WTC11 (cell line): ENCODE data around the gene TRIP13.

ENCODE experiments used
- TF ChIP-seq, protein P1 (sequence below): sonication (generic); formaldehyde crosslinking; IDR thresholded peaks from 2 replicates; pipeline ENCODE4 v1.8.0; 2022; ENCODE audit warnings: mild to moderate bottlenecking, missing genetic modification reagents
- TF ChIP-seq, protein P2 (sequence below): fragments of 200-600 bp; IDR thresholded peaks from 2 replicates; pipeline ENCODE4 v1.8.0; 2022; ENCODE audit warnings: antibody characterized with exemption
- TF ChIP-seq, protein P3 (sequence below): sonication (generic); formaldehyde crosslinking; IDR thresholded peaks from 2 replicates; pipeline ENCODE4 v1.8.1; 2023; ENCODE audit warnings: mild to moderate bottlenecking, missing genetic modification reagents, moderate library complexity

DNA sequence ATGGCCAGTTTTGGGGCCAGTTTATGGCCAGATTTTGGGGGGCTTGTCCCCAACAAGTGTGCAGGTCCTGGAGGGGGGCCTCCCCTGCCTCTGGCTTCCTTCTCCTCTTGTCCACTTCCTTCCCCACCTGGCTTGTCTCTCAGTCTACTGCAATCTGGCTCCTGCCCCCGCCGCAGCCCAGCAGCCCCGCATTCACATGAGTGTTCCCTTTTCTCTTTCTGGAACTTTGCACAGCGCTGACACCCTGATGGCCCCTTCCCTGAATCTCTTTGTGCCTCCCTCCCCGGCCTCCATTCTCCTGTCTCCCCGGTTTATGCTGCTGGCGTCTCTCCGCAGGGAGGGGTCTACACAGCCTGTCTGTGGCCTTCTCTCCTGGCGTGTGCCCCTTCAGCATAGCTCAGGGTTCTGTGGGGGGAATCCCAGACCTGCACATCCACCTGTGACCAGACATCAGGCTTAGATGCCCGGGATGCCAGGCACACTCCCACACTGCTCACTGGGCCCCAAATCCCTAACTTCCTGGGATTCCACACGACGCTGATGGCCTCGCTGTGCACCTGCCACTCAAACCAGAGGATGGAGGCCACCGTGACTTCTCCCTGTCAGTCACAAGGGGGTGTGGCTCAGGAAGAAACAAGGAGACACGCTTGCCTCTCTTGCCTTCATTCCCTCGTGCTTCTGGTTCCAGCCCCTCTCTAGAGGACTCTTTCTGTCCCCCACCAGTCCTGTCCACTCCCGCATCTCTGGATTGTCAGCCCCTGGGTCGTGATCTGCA, 17.5 kb downstream of the TRIP13 start:
- TF ChIP-seq, protein P1, sequence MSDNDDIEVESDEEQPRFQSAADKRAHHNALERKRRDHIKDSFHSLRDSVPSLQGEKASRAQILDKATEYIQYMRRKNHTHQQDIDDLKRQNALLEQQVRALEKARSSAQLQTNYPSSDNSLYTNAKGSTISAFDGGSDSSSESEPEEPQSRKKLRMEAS (CRISPR knock-in tag) = no peak
- TF ChIP-seq, protein P2, sequence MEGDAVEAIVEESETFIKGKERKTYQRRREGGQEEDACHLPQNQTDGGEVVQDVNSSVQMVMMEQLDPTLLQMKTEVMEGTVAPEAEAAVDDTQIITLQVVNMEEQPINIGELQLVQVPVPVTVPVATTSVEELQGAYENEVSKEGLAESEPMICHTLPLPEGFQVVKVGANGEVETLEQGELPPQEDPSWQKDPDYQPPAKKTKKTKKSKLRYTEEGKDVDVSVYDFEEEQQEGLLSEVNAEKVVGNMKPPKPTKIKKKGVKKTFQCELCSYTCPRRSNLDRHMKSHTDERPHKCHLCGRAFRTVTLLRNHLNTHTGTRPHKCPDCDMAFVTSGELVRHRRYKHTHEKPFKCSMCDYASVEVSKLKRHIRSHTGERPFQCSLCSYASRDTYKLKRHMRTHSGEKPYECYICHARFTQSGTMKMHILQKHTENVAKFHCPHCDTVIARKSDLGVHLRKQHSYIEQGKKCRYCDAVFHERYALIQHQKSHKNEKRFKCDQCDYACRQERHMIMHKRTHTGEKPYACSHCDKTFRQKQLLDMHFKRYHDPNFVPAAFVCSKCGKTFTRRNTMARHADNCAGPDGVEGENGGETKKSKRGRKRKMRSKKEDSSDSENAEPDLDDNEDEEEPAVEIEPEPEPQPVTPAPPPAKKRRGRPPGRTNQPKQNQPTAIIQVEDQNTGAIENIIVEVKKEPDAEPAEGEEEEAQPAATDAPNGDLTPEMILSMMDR = no peak
- TF ChIP-seq, protein P3, sequence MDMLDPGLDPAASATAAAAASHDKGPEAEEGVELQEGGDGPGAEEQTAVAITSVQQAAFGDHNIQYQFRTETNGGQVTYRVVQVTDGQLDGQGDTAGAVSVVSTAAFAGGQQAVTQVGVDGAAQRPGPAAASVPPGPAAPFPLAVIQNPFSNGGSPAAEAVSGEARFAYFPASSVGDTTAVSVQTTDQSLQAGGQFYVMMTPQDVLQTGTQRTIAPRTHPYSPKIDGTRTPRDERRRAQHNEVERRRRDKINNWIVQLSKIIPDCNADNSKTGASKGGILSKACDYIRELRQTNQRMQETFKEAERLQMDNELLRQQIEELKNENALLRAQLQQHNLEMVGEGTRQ = no peak
